Keratinocyte (primary cell): ENCODE measurements around the gene EML5.

Source experiments
- EZH2 ChIP-seq: IDR thresholded peaks from one replicate; pipeline ENCODE4 v1.6.1; 2012; ENCODE audit warnings: inconsistent platforms, mild to moderate bottlenecking, low read length, moderate library complexity
- TF ChIP-seq, protein P1 (sequence below), 3 experiments: IDR thresholded peaks in 1 of 3; conservative IDR thresholded peaks in 1 of 3; optimal IDR thresholded peaks in 1 of 3; 2 replicates in 2 of 3; 3 replicates in 1 of 3; pipeline versions ENCODE3 to v1.5.1; 2011; ENCODE audit warnings: low read length in 3 of 3, mild to moderate bottlenecking in 3 of 3, moderate library complexity in 2 of 3, control low read depth in 1 of 3, inconsistent platforms in 1 of 3; ENCODE audit not compliant: insufficient read depth in 2 of 3; ENCODE audit errors: extremely low read depth in 1 of 3

DNA sequence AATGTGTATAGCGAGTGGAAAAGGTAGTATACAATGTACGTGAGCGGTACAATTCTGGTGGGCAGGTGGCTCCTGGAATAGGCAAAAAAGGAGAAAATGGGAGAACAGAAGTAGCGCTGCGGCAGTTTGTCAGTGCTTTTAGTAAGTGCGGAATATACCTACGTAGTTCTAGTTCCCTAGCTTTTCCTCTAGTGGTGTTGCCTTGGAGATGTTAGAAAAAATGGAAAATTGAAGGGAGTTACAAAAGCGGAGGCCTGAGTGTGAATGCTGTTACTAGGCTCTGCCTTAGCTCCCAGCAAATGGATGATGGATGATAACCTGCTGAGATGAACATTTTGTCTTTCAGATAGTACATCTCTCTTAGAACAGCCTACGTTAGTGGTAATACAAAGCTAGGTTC, 32.8 kb upstream of the EML5 start:
- TF ChIP-seq, protein P1, sequence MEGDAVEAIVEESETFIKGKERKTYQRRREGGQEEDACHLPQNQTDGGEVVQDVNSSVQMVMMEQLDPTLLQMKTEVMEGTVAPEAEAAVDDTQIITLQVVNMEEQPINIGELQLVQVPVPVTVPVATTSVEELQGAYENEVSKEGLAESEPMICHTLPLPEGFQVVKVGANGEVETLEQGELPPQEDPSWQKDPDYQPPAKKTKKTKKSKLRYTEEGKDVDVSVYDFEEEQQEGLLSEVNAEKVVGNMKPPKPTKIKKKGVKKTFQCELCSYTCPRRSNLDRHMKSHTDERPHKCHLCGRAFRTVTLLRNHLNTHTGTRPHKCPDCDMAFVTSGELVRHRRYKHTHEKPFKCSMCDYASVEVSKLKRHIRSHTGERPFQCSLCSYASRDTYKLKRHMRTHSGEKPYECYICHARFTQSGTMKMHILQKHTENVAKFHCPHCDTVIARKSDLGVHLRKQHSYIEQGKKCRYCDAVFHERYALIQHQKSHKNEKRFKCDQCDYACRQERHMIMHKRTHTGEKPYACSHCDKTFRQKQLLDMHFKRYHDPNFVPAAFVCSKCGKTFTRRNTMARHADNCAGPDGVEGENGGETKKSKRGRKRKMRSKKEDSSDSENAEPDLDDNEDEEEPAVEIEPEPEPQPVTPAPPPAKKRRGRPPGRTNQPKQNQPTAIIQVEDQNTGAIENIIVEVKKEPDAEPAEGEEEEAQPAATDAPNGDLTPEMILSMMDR (optimal IDR thresholded peaks at IDR 0.05 in 1 of 3, IDR thresholded peaks at IDR 0.05 in 1 of 3, conservative IDR thresholded peaks at IDR 0.05 in 1 of 3; ENCODE audit: extremely low read depth in 1 of 3, insufficient read depth in 2 of 3, low read length in 3 of 3): no peak
- TF ChIP-seq EZH2: no peak
